Right lobe of liver (tissue), 4 donors: ENCODE data around the gene ZBTB7B.
A peak's percentile ranks its signal among the peaks of the same experiment; 100 is the strongest.

Experiments
- CTCF ChIP-seq, 4 donors: fragments of 200-600 bp in 3 of 4; fragments of 450-650 bp in 1 of 4; IDR thresholded peaks; one replicate each; pipeline versions ENCODE4 v1.5.1 to v1.8.0; 2016 to 2022; ENCODE audit warnings: antibody characterized with exemption in 4 of 4, mild to moderate bottlenecking in 2 of 4
- POLR2A ChIP-seq: fragments of 450-650 bp; IDR thresholded peaks from one replicate; pipeline ENCODE4 v1.6.1; 2017; ENCODE audit warnings: antibody characterized with exemption, mild to moderate bottlenecking
- donor health status: DM: no; HTN: no; CAD: no.
- donor health status: DM: no; HTN: no; CAD: no.
- donor health status: DM: no; HTN: yes; CAD: no.

DNA sequence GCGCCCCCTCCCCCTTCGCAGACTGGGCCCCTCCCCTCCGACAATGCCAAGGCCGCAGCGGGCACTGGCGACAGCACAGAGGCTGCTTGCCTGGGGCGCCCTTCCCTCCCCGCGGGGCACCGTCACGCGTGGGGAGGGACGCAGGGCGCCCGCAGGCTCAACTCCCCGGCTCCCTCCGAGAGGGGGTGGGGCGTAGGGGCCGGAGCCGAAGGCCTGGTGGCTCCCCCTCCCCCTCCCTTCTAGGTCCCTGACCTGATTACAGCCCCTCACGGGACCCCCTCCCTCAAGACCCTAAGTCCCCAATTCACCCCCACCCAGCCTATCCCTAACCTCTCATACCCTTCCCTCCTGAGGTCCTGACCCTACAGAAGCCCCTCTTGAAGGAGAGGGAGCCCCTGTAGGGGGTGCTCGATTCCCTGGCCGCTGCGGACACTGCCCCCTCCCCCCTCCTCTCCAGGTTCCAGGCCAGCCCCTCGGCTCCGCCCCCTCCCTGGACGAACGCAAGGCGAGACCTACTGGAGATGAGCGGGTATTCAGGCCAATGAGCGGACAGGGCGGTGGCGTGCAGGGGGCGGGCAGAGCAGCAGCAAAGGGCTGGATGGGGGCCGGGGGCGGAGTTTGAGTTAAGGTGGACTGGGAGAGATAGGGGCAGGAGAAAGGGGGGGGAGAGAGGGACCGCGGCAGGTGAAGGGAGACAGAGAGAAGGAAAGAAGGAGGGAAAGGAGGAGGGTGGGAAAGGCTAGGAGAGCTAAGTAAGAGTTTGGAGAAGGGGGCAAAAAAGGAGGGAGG is 733 bp upstream of the ZBTB7B start:
- TF ChIP-seq CTCF (IDR thresholded peaks at IDR 0.05) (peak; percentile 18 to 39 (median 30)), POLR2A (peak; percentile 71)
